GM21825 (cell line): ENCODE measurements around the gene BCL11B.

ENCODE experiments used
- ATAC-seq: cut with Tn5 transposase; IDR thresholded peaks from one replicate; pipeline ENCODE4 v1.9.1; 2021; ENCODE audit warnings: mild to moderate bottlenecking, moderate library complexity; ENCODE audit not compliant: unreplicated experiment

Gene BCL11B

GRCh38 chr14:99287269-99287942 is 15.4 kb upstream of the BCL11B start:
- ATAC-seq = peak; percentile 59

- no peak for ATAC-seq
Measured at GRCh38 chr14:99286761-99287160, 14.8 kb upstream of the BCL11B start.

DNA sequence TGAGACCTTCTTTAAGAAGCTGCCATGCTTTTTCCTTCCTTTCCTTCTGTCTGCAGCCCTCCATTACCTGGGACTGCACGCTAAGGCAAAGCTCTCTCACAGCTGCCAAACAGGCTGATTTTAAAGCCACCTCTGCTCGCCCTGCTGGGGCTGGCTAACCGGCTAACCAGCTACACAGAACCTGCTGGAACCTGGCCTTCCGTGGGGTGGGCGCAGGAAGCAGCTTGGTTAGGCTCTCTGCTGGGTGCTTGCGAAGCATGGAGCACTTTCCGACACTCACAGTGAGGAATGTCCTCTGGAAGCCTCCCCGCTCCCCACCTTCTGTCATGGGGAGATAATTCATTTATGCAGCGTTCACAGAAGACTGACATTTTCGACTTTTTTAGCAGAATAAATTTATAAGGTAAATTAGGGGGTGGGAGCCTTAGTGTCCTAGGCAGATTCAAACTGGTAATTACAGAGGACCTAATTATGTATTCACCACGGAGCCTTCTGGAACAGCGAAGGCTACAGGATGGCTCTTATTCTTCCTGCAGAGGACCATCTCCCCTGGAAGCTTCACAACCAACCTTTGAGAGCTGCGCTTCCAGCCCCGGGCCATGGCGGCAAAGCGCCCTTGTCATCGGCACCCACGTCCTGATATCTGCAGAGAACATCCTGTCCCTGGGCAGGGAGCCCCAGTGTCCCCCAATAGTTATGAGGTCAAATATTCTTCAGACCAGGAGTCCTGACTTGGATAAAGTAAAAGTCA is 12.4 kb upstream of the BCL11B start:
- no peak for ATAC-seq

GRCh38 chr14:99282261-99283050 is 10.5 kb upstream of the BCL11B start:
- no peak for ATAC-seq

DNA sequence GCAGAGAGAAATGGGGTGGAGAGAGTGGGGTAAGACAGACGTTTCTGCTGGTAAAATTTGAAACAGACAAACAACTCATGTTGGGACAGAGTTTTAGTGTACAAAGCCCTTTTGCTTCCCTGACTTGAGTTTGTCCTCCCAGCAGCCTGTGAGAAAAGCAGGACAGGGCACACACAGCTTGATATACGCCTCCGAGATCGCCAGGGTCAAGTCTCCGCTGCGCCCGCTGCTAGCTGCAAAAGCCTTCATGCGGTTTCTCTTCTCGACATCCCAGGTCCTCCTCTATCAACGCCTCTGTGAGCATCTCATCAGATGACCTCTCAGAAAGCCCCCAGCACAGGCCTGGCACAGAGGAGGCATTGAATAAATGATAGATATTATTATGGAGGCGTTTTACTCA is 9.4 kb upstream of the BCL11B start:
- ATAC-seq = no peak

- no peak for ATAC-seq
Measured at GRCh38 chr14:99280852-99281251, 8.9 kb upstream of the BCL11B start.

- ATAC-seq = no peak
Measured at GRCh38 chr14:99280066-99280731, 8.2 kb upstream of the BCL11B start.

GRCh38 chr14:99278836-99279235 is 6.8 kb upstream of the BCL11B start:
- no peak for ATAC-seq

DNA sequence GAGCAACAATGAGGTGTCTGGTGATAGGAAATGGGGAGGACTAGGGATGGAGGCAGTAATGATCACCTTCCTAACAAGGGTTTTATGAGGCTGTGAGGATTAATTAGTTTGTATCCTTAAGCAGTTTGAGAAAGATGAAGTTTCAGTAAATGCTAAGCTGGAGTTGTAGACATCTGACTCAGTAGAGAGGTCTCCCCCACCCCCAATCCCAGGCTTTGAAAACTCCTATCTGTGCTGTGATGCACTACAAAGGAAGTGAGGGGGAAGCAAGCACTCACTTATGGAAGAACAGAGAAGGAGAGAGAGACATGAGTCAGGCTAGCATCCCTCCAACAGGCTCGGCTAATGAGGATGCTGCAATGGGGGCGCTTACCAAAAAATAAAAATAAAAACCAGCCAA is 5.5 kb upstream of the BCL11B start:
- ATAC-seq = no peak

GRCh38 chr14:99276482-99276881 is 4.5 kb upstream of the BCL11B start:
- no peak for ATAC-seq

DNA sequence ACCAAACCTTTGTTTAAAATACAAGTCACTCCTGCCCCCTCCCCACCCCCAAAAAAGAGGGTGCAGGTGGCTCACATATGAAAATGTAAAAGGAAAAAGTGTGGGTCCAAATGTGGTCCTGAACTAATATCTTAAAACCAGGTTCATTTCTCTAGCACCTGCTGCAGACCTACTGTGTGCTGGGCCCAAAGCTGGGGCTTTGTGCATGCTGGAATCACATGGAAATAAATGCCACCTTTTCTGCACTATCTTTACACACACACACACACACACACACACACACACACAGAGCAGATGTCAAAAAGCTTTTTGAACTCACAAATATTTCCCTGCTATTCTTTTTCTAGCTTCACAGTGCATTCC is 3.2 kb upstream of the BCL11B start:
- no peak for ATAC-seq

- ATAC-seq = no peak
Measured at GRCh38 chr14:99274346-99275221, 2.6 kb upstream of the BCL11B start.

DNA sequence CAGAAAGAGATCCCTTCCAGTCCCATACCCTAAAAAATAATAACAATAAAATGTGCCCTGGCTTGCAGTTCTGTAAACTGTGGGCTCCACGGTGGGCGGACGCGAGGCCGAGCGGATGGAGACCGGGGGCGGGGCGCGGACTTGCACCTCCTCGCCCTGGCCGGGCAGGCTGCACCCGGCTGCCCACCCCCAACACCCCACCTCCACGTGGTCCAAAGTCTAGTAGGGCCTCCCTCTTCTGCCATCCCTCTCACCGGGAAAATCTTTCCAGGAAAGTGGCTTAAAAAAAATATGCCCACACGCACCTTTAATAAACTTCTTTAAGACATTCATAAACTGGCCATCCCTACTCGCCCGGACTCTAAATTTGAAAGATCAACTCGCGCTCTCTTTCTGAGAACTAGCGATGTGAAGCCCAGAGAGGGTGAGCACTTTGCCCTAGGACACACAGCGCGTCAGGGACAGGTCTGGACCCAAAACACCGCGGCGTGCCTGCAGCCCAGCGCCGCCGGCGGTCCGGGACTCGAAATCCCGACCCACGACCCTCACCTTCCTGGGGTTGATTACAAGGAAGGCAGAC is 1.9 kb upstream of the BCL11B start:
- ATAC-seq = no peak

DNA sequence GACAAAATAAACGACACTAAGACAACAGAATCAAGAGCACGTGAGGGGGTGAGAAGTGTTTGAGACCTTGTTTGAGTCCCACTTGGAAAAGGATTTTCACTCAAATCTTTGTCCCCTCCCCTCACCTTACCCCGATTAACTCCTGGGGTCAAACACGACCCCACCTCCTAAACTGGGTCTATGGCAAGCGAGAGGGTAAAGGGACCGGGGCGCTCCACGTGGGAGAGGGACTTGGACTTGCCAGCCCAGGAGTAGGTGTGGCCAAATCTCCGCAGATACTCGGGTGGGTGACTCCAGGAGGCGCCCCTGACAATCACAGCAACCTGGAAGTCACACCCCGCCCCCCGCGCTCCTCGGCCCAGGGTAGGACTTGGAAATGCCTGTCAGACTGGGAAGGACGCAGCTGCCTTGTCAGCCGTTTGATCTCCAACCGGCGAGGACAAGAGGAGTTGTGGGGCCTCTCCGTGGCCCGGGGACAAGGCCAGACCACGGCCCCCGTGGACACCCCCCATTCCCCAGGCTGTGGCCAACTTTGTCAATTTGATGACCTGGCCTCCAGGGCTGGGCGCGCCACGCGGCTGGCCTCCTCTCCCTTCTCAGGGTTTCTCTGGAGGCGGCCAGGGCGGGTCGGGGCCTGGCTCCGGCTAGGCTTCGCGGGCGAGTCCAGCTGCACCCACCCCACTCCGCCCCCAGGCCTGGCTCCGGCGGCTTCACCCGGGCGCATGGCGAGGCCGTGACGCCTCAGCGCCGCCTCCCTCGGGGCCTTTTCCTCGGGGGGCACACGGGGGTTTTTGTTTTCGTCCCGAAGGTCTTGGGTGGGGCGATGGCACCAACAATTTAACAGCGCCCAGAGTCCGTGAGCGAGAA is 1.1 kb upstream of the BCL11B start:
- ATAC-seq = no peak

- no peak for ATAC-seq
Measured at GRCh38 chr14:99272632-99272898, 568 bp upstream of the BCL11B start.

DNA sequence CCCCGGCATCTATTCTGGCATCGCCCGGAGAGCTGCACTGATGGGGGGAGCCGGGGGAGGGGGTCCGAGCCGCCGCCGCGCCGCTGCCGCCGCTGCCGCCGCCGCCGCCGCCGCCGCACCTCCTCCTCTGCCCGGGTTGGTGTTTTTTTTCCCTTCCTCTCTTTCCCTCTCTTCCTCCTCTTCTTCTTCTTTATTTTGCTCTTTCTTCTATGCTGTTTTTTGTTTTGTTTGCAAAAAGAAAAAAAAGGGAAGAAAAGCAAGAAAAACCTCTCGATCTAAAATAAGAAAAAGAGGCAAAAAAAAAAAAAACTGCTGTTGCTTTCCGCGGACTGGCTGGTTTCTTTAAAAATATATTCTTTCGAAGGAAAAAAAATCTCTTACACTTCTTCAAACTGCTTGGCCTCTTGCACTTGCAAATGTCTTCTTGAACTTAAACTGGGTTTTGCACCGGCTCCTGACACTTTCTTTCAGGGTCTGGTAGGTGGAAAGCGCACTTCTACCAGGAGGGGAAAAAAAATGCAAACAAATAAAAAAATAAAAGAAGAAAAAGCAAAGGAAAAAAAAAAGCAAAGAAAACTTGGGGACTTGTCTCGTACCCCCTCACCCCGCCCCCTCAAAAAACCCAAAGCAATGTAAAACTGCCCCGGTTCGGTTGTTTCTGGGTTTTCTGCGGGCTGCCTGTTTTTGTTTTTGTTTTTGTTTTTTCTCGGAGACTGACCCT is 616 bp downstream of the BCL11B start:
- no peak for ATAC-seq

DNA sequence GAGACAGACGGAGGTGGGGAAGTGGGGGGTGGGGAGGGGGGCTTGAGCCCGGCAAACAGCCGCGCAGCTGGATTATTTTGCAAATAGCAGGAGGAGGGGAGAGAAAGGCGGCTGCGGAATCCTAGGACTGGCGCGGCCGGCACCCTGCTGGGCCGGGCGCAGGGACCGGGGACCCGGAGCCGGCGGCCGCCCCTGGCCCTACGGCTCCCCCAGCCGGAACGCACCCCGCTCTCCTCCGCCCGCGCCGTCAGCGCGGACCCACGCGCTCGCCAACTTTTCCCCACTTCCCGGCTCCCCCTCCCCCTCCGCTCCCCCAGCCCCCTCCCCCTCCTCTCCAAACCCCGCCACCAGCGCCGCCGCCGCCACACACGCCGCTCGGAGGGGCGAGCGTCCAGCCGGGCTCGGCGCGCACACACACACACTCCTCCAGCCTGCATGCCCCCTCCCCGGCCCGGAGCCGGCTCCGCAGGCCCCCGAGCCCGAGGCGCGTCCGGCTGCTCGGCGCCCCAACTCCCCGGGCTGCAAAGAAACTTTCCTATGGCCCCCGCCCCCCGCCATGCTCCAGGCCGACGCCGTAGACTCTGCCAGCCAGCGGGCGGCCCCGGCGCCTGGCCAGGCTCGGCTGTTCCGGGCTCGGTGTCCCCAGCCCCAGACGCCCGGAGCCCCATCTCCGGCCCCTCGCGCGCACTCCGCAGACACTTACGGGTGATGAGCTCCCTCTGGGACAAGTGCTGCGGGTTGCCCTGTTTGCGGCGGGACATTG is 1.4 kb downstream of the BCL11B start:
- no peak for ATAC-seq
